Inflammatory macrophage treated with lipopolysaccharide for 1 hour (primary cell): ENCODE measurements around the gene KCTD17.
A peak's percentile ranks its signal among the peaks of the same experiment; 100 is the strongest.

Source experiments
- DNase-seq, 2 donors: peaks; one replicate each; pipeline ENCODE4 v3.0.0-alpha.2; 2020 to 2022

The KCTD17 gene

DNA sequence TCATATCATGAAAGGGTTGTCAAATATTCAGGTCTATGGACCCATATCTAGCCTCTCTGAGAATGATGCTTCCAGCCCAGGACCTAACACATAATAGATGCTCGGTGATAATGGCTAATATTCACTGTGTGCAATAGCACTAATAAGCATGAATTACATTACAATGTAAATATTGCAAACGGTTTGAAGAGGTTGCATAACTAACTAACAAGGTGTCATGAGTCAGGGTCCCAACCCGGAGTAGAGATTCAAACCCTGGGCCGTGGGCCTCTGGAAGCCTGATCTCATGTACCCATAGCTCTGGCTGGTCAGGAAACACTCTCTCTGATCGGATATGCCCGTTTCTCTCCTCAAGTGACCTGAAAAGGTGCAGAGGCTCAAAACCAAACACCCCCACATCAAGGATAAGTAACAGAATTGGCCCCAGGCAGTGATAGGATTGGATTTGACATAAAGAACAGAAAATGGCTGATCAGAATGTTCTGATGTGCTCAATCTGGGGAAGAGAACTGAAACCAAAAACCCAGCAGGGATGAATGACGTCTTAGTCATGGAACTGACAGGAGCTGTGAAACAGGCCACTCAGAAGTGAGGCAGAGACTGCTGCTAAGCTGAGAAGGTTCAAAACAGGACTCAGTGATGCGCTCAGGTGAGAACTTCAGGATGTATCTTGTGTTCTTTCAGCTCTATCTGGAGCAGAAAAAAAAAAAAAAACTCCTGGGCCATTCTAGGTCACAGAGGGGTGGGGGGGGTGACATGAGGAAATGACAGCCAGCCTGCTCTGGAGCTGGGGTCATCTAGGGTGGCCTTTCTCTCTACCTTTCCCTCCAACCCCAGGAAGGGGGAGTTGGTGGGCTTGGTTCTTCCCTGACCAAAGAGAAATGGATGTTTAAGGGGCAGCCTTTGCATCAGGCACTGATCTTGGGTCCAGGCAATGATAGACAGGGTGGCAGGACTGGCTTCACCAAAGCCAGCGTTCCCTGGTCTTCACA lies 6.6 kb upstream of the KCTD17 start:
- peak; percentile 40 to 55 for DNase-seq

GRCh38 chr22:37045958-37046357 lies 5.6 kb upstream of the KCTD17 start:
- DNase-seq: peak in 1 of 2 donors; percentile 33

DNA sequence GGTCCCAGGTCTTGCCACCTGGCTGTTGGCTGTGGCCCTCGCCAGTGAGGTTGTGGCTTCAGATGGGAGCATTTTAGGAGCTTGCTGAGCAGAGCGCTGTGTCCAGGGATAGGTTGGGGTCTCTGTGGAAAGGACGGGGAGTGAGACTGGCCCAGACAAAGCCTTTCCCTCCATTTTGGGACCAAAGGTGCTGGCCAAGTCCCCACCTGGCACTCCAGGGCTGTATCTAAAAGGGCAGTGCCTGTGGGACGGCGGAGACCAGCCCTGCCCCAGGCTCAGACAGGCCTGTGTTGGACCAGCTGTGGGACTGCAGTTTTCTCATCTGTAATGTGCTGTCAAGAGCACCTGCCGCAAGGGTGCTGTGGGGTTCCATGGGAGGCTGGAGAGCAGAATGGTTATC lies 5.0 kb upstream of the KCTD17 start:
- DNase-seq: no peak

DNA sequence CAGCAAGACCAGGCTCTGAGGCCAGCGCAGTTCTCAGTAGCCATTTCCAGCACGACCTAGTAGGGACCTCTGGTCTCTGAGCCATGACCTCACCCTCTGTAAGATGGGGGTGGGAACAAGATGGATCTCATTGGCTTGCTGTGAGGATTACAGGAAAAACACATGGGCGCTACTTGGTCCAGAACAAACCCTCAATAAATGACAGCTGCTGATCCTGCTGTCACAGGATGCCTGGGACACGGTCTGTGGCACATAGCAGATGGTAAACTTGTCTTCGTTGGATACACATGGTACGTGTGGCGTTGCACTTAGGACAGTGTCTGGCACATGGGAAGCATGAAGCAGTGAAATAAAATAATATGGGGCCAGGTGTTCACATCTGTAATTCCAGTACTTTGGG lies 4.5 kb upstream of the KCTD17 start:
- no peak for DNase-seq

DNA sequence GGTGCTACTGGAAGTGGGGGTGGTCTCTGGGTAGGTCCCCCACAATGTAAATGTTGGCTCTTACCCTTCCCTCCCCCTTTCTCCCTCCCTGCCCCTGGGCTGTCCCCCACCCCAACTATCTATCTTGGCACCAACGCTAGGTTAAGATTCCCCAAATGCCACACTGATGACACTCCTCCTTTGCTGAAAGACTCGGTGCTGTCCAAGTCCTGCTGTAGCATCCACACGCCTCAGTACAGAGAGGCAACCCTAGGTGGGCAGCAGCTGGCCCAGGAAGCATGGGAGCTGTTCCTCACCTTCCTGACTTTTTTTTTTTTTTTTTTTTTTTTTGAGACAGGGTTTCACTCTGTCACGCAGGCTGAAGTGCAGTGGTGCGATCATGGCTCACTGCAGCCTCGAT lies 3.4 kb upstream of the KCTD17 start:
- DNase-seq: no peak

- no peak for DNase-seq
Measured at GRCh38 chr22:37049224-37049623, 2.3 kb upstream of the KCTD17 start.

GRCh38 chr22:37050913-37051312 lies 629 bp upstream of the KCTD17 start:
- no peak for DNase-seq

DNA sequence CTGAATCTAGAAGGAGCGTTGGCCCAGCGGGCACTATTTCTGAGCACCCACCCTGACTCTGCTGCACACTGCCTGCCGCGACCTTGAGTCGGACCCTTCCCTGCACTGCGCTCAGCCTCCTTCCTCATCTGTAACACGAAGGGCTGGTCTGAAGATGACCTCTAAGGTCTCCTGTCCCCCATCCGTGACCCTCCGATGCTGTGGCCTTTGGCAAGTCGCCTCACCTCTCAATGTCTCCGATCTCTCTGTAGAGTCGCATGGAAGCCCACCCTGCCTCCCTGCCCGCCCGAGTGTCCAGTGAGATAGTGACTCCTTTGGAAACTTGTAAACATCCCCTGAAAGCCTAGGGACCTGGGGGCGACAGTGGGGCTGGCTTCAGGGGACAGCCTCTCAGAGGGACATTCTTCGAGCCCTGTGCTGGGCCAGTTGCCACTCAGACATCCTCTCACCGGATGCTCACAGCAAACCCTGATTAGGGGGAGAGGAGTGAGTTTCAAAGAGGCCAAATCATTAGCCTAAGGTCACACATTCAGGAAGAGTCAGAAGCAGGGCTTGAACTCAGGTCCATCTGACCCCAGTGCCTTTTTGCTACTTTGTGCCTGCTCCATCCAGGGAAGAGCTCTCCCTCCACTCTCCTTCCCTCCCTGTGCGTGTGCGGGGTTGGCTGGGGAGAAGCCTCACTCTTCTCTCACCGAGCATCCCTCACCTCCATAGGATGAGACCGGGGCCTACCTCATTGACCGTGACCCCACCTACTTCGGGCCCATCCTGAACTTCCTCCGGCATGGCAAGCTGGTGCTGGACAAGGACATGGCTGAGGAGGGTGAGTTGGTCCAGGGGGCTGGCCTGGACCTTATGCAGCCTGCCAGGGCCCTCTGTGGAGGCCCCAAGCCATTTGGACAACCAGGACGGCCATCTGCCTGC lies 1.1 kb downstream of the KCTD17 start:
- DNase-seq: no peak

DNA sequence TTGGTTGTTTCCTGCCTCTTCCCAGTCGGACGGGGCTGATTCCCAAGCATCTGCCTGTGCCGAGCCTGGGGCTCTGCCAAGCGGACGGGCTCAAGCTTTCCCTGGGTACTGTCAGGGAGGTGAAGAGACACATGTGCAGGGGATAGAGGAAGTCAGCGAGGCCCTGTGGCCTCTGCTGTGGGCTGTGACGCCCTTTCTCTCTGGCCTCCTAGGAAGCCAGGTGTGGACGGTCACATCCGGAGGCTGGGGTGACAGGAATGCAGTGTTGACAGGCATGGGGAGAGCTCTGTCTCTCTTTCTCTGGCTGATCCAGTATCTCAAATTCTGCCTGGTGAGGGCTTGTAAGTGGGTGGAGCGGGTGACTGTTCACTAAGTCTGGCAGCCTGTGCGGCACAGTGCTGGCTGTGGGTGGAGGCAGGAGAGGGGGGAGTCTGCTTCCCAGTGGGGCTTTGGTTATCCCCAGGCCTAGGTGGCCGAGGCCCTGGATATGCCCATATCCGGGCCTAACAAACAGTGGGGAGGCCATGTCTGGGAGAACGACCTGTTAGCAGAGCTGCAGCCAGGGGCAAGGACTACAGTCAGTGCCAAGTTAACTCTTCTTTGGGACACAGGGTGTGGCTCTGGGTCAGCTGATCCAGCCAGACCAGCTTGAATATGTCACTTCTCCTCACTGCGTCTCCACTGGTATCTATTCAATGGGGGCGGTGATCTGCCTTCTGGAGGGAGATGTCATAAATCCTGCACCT lies 1.9 kb downstream of the KCTD17 start:
- DNase-seq: peak in 1 of 2 donors; percentile 17

- DNase-seq: no peak
Measured at GRCh38 chr22:37054056-37054395, 2.5 kb downstream of the KCTD17 start.

DNA sequence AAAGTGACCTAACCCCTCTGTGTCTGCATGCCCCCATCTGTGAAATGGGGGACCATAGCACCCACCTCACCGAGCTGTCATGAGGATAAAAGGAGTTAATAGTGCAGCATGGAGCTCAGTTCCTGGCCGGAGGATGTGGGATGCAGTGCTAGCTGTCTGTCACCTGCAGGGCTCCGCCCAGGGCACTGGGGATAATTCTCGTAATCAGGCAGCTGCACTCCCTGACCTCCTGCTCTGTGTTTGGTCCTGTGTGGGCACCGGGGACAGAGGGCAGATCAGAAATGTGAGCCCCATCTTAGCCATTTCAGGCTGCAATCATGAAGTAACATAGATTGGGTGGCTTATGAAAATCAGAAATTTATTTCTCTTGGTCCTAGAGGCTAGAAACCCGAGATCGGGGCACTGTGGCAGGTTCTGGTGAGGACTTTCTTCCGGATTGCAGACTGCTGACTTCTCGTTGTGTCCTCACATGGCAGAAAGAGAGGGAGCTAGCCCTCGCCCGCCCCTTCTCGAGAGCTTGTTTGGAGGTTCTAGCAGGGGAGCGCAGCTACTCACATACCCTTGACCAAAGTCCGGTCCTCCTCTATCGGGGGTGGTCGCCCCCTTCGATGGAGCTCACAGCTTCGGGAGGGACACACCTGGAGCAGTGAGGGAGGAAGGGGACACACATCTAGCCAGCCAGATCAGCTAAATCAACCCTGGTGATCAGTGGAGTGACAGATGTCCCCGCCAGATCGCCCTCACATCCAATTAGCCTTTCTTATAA lies 3.2 kb downstream of the KCTD17 start:
- no peak for DNase-seq

DNA sequence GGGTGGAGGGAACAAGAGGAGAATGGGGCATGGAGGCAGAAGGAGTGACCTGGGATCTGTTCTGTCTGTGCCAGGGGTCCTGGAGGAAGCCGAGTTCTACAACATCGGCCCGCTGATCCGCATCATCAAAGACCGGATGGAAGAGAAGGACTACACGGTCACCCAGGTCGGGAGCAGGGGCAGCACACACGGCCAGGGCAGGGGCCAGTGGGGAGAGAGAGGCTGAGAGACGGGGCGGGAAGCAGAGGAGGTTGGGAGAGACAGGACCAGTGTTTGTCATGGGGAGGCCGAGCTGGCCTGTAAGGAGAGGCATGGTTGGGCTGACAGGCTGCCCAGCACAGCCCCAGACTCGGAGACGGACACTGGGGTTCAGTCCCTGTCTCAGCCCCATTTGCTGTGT lies 4.7 kb downstream of the KCTD17 start:
- DNase-seq: no peak

GRCh38 chr22:37057226-37057625 lies 5.7 kb downstream of the KCTD17 start:
- no peak for DNase-seq

- no peak for DNase-seq
Measured at GRCh38 chr22:37057796-37058510, 6.4 kb downstream of the KCTD17 start.

DNA sequence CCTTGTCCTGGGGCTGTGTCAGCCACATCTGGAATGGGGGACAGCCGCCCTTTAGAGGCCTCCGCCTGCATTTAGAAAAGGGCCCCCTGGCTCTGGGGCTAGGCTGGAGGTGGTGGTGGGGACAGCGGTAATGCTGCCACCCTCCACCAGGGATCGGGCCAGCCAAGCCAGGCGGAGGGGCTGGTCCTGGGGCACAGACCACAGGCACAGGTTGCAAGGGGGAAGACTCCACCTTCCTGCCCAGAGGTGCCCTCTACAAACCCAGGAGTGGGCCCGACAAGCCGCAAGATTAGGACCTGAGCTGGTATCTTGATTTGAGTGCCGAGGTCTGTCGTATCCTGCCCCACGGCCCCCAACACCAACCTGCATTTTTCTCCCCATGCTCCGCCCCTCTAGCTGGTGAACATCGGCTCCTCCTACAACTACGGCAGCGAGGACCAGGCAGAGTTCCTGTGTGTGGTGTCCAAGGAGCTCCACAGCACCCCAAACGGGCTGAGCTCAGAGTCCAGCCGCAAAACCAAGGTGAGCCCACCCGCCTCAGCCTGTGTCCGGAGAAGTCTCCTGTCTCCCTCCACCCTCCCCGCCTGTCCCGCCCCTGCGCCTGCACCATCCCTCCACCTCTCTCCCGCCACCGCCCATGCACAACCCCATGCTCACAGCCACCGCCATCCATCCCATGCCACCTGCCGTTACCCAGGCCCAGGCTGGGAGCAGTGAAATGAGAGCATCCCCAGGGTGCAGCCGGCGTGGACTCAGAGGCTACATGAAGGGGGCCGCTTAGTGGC lies 7.6 kb downstream of the KCTD17 start:
- DNase-seq: no peak

DNA sequence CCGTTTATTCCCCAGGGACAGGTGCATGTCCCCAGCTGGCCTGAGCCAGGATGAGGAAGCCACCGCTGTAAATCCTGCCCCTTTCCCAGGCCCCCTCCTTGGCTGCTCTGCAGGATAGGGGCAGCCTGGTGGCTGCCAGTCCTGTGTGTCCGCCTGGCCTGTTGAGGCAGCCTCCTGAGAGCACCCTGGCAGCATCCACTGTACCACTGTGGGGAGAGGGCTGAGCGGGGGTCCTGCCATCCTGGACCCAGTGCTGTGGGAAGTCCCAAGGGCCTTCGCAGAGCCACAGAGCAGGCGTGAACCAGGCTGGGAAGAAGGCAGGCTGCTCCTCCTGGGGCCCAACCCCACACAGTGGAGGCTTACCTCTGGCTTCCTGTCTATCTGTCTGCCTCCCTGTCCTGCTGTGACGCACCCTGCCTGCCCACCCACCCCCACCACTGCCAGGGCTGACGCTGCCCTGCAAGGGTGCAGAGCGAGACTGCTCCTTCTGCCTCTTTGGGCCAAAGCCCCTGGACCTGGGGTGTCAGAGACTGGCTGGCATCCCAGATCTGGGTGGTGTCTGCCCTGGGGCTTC lies 8.4 kb downstream of the KCTD17 start:
- no peak for DNase-seq

GRCh38 chr22:37060801-37061610 lies 9.5 kb downstream of the KCTD17 start:
- no peak for DNase-seq

DNA sequence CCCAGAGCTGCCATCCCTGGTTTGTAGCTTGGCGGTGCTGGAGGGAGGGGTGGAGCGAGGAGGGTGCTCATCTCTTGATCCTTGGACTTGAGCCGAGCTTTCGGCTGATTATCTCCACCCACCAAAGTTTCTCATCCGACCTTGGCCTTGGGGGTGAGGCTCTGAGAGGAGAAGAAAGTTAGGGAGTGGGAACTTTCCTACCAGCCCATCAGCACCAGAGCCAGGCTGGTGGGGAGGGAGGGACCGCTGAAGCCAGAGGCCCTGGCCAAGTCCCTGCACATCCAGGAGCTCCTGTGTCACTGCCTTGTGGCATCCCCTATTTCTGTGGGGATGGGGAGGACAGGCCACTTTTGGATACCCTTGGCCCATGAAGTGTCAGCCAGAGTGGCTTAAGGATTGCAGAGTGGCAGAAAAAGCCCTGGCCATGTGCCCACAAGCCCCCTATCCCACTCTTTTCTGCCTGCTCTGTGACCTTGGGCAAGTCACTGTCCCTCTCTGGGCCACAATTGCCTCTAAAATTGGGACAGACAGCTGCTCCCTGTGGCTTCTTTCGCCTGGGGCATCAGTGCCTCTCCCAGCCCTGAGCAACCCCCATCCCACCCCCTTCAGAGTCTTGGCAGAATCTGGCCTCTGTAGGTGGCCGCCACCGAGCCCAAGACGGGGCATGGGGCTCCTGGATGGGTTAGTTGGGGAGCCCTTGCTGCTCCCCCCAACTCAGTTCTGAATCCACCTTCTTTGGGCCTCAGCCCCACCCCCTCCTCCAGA lies 10.3 kb downstream of the KCTD17 start:
- DNase-seq: no peak

DNA sequence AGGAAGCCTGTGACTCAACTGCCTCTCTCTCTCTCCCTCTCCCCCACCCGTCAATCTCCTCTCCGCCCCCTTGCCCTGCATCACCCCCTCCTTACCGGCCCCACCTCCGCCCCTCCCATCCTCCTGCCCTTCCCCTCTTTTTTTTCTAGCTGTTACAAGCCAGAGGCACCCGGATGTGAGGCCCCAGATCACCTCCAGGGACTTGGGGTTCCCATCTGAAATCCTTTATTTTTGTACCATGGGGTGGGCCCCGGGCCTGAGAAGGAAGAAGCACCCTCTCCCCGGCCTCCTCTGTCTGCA lies 10.8 kb downstream of the KCTD17 start:
- no peak for DNase-seq
